HG02571 (cell line): Measurements from ENCODE around the gene WWP2.
"Not testable (repeated sequence)": the region's sequence is repeated elsewhere in the genome, so short reads cannot be mapped to it uniquely, and the experiment has no call there.

Source experiments
- ATAC-seq: cut with Tn5 transposase; IDR thresholded peaks from one replicate; pipeline ENCODE4 v1.9.1; 2021; ENCODE audit warnings: mild to moderate bottlenecking, moderate library complexity; ENCODE audit not compliant: unreplicated experiment

The WWP2 gene

DNA sequence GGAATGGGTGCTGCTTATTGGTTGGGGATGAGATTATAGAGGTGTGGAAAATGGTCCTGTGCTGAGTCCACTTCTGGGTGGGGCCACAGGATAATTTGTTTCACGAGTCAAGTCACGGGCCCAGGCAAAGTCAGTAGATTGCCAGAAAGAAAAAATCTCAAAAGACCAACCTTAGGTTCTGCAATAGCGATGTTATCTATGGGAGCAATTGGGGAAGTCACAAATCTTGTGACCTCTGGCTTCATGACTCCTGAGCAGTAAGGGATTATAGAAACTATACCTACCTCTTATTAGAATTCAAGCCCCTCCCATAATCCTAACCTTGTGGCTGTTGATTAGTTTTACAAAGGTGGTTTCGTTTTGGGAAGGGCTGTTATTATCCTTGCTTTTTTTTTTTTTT, 31.4 kb downstream of the WWP2 start:
- ATAC-seq = no peak

DNA sequence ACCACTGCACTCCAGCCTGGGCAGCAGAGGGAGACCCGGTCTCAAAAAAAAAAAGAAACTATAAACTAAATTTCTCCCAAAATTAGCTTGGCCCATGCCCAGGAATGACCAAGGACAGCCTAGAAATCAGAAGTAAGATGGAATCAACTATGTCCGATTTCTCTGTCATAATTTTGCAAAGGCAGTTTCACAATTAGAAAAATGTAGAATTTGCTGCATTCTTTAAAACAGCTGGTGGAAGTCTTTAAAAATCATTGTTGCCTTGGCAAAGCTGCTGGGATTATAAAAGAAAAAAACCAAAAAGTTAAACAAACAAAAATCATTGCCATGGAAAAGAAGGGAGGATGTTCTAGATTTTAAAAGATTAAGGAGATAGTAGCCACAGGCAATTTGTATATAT, 32.4 kb downstream of the WWP2 start:
- no peak for ATAC-seq

DNA sequence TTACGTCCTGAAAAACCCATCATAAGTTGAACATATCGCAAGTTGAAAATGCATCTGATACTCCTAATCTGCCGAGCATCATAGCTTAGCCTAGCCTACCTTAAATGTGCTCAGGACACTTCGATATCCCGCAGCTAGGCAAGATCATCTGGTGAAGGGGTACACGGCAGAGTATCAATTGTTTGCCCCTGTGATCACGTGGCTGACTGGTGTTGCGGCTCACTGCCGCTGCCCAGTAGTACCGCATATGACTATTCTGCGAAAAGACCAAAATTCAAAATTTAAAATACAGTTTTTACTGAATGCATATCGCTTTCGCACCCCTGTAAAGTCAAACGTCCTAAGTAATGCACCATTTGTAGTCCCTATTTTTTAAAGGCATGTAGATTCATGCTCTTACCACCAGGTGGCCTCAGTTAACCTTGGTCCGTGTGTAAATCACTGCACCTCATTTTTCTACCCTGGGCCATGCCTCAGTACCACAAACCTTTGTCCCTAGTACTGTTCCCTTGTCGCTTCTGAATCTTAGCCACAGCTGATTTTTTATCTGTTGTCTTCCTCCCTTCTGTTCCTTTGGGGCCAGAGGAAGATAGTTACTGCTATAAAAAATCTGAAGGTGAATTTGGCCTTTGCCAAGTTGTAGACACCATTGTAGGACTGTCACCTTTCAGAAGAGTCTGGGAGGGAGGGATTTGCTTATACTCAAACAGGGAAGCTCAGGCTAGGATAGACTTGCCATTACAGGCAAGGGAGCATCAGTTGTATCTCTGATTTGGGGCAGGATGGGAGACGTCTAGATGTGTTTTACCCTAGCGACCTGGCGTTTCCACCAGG, 34.4 kb downstream of the WWP2 start:
- no peak for ATAC-seq

GRCh38 chr16:69798466-69798865, 36.3 kb downstream of the WWP2 start:
- ATAC-seq = no peak

GRCh38 chr16:69799611-69800031, 37.5 kb downstream of the WWP2 start:
- no peak for ATAC-seq

GRCh38 chr16:69804297-69804696, 42.2 kb downstream of the WWP2 start:
- no peak for ATAC-seq

GRCh38 chr16:69806776-69807175, 44.6 kb downstream of the WWP2 start:
- ATAC-seq = not testable (repeated sequence)

- ATAC-seq = no peak
These were observed 50.5 kb downstream of the WWP2 start for GRCh38 chr16:69812688-69813014.

- ATAC-seq = no peak
These were observed 51.9 kb downstream of the WWP2 start for GRCh38 chr16:69814078-69814477.

DNA sequence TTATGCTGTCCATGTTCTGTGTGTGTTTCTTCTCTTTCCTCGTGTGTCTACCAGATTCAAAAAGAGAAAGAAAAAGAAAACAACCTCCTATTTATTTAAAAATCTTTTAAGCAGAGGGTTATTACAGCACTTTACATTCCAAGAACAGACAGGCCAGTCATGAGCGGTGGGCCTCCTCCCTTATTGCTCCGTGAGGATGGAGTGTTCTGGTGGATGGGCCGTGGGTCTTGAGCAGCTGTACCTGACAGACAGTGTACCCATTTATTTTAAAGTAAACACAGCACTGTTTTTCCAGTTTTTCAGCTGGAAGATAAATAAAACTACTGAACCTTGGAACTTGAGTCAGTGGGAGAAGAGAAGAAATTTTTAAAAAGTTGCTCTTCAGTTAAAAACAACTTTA, 52.4 kb downstream of the WWP2 start:
- ATAC-seq = no peak

GRCh38 chr16:69815216-69815883, 53.2 kb downstream of the WWP2 start:
- not testable (repeated sequence) for ATAC-seq

- no peak for ATAC-seq
These were observed 54.9 kb downstream of the WWP2 start for GRCh38 chr16:69816996-69817395.

DNA sequence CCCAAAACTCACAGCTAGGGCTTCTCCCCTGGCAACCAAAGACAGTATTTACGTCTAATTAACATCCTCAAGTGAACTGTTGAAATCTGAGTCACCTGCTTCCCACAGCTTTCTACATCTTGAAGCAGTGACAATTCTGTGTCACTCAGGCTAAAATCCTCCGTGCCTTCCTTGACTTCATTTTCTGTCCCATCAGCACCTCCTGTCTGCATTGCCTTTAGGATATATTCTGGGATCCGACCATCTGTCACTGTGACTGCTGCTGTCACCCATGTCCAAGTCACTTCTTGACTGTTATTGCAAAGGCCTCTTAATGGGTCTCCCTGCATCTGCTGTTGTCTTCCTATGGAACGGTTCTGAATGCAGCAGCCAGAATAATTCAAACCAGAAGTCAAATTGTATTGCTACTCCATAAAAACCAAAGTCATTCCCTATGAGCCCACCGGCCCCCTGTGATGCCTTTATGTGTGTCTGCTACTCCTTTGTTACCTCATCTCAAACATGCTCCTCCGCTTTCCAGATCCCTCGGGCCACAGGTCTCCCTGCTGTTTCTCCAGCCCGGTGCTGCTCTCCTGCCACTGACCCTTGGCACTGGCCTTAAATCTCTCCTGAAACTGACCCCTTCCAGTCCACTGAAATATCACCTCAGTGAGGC, 56.9 kb downstream of the WWP2 start:
- ATAC-seq = no peak

DNA sequence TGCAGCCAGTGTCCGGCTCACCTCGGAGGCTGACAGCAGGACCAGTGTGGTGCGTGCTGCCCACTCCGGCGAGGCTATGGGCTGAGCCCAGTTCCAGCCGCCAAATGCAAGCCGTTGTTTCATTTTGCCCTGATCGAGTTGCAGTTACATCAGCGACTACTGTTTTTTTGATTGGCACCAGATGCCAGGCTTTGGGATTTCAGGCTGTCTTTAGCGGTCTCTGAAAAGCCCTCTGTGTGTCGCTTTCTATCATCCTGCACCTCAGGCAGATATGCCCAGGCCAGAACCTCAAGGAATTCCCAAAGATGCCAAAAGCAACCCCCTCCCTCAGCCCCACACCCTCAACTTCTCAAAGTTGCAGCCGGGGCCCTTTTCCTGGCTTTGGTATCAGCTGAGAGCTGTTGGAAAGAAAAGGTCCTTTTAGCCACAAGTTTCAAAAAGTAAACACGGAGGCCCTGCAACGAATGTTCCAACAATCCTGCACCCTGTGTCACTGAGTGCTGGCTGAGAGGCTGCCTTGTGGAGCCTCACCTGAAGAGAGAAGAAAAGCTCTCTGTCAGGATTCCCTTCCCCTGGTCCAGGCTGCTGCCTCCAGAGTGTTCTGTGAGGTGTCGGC, 58.9 kb downstream of the WWP2 start:
- ATAC-seq = no peak

GRCh38 chr16:69821844-69822173, 59.7 kb downstream of the WWP2 start:
- ATAC-seq = no peak

- ATAC-seq = no peak
These were observed 60.2 kb downstream of the WWP2 start for GRCh38 chr16:69822174-69822935.

GRCh38 chr16:69823831-69824563, 61.9 kb downstream of the WWP2 start:
- peak; percentile 70 for ATAC-seq

DNA sequence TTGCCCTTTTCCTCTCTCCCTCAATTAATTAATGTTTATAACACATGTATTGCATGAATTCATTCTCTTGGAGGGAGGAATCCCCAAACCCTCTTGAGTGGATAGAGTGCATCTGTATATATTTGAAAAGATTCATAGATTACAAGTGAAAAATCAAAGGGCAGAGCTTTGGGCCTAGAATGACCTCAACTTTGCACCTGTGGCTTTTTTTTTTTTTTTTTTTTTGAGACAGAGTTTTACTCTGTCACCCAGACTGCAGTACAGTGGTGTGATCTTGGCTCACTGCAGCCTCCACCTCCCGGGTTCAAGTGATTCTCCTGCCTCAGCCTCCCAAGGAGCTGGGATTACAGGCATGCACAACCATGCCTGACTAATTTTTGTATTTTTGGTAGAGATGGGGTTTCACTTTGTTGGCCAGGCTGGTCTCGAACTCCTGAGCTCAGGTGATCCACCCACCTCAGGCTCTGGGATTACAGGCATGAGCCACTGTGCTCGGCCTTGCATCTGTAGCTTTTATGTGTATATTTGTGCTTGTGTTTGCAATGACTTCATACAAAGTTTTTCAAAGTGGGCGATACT, 62.5 kb downstream of the WWP2 start:
- not testable (repeated sequence) for ATAC-seq

GRCh38 chr16:69827524-69827923, 65.4 kb downstream of the WWP2 start:
- no peak for ATAC-seq

- ATAC-seq = no peak
These were observed 67.2 kb downstream of the WWP2 start for GRCh38 chr16:69829338-69829737.
